MM.1S (cell line): ENCODE data around the gene SLC10A3.

Experiments used
- DNase-seq: peaks from one replicate; pipeline ENCODE4 v3.0.0-alpha.2; 2015
- H2AFZ ChIP-seq: fragments of 300-600 bp; sonication (generic); 2 replicates; pipeline ENCODE4 v1.6.0; 2016; ENCODE audit warnings: antibody characterized with exemption, low read length
- H3F3A ChIP-seq: fragments of 300-600 bp; sonication (generic); 2 replicates; pipeline ENCODE4 v1.6.1; 2016; ENCODE audit warnings: mild to moderate bottlenecking, antibody characterized with exemption, low read length, moderate library complexity, mixed read lengths; ENCODE audit not compliant: insufficient read depth
- H3K27ac ChIP-seq: fragments of 300-600 bp; sonication (generic); 2 replicates; pipeline ENCODE4 v1.5.1; 2016; ENCODE audit warnings: mild to moderate bottlenecking, low read length
- H3K27me3 ChIP-seq: fragments of 300-600 bp; sonication (generic); replicated peaks from 2 replicates; pipeline ENCODE4 v1.6.0; 2016; ENCODE audit warnings: low read length; ENCODE audit not compliant: insufficient read depth
- H3K36me3 ChIP-seq: fragments of 300-600 bp; sonication (generic); replicated peaks from 2 replicates; pipeline ENCODE4 v1.6.1; 2016; ENCODE audit warnings: mild to moderate bottlenecking, low read length, mixed read lengths; ENCODE audit not compliant: insufficient read depth
- H3K4me1 ChIP-seq: fragments of 300-600 bp; sonication (generic); 2 replicates; pipeline ENCODE4 v1.6.1; 2016; ENCODE audit warnings: low read length, mixed read lengths
- H3K4me2 ChIP-seq: fragments of 300-600 bp; sonication (generic); 2 replicates; pipeline ENCODE4 v1.6.0; 2016; ENCODE audit warnings: low read depth, low read length
- H3K4me3 ChIP-seq: fragments of 300-600 bp; sonication (generic); 2 replicates; pipeline ENCODE4 v1.5.1; 2016; ENCODE audit warnings: low read length, mixed read lengths
- H3K79me2 ChIP-seq: fragments of 300-600 bp; sonication (generic); 2 replicates; pipeline ENCODE4 v1.6.1; 2016; ENCODE audit warnings: mixed run types, low read length, mixed read lengths
- H3K9ac ChIP-seq: fragments of 300-600 bp; sonication (generic); 2 replicates; pipeline ENCODE4 v1.6.1; 2016; ENCODE audit warnings: low read length, mixed read lengths
- H3K9me2 ChIP-seq: fragments of 300-600 bp; sonication (generic); replicated peaks from 2 replicates; pipeline ENCODE4 v1.6.1; 2016; ENCODE audit warnings: mild to moderate bottlenecking, low read length, mixed read lengths; ENCODE audit not compliant: insufficient read depth
- H3K9me3 ChIP-seq: fragments of 300-600 bp; sonication (generic); replicated peaks from 2 replicates; pipeline ENCODE4 v1.6.1; 2016; ENCODE audit warnings: mild to moderate bottlenecking, low read length, mixed read lengths; ENCODE audit not compliant: insufficient read depth
- H4K20me1 ChIP-seq: fragments of 300-600 bp; sonication (generic); 2 replicates; pipeline ENCODE4 v1.6.1; 2016; ENCODE audit warnings: mild to moderate bottlenecking, low read length, moderate library complexity, mixed read lengths; ENCODE audit not compliant: insufficient read depth
- EZH2 ChIP-seq: fragments of 300-600 bp; sonication (generic); optimal IDR thresholded peaks from 2 replicates; pipeline ENCODE3; 2017; ENCODE audit warnings: low read depth, mild to moderate bottlenecking, antibody characterized with exemption, low read length, mixed read lengths
- EZH2phosphoT487 ChIP-seq: fragments of 300-600 bp; sonication (generic); IDR thresholded peaks from 2 replicates; pipeline ENCODE4 v1.6.1; 2018; ENCODE audit warnings: antibody characterized with exemption, low read length
- TF ChIP-seq, protein P1 (sequence below): fragments of 300-600 bp; sonication (generic); IDR thresholded peaks from 2 replicates; pipeline ENCODE4 v1.5.1; 2016; ENCODE audit warnings: antibody characterized with exemption, low read length, mixed read lengths

SLC10A3 gene, protein sequence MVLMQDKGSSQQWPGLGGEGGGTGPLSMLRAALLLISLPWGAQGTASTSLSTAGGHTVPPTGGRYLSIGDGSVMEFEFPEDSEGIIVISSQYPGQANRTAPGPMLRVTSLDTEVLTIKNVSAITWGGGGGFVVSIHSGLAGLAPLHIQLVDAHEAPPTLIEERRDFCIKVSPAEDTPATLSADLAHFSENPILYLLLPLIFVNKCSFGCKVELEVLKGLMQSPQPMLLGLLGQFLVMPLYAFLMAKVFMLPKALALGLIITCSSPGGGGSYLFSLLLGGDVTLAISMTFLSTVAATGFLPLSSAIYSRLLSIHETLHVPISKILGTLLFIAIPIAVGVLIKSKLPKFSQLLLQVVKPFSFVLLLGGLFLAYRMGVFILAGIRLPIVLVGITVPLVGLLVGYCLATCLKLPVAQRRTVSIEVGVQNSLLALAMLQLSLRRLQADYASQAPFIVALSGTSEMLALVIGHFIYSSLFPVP

DNA sequence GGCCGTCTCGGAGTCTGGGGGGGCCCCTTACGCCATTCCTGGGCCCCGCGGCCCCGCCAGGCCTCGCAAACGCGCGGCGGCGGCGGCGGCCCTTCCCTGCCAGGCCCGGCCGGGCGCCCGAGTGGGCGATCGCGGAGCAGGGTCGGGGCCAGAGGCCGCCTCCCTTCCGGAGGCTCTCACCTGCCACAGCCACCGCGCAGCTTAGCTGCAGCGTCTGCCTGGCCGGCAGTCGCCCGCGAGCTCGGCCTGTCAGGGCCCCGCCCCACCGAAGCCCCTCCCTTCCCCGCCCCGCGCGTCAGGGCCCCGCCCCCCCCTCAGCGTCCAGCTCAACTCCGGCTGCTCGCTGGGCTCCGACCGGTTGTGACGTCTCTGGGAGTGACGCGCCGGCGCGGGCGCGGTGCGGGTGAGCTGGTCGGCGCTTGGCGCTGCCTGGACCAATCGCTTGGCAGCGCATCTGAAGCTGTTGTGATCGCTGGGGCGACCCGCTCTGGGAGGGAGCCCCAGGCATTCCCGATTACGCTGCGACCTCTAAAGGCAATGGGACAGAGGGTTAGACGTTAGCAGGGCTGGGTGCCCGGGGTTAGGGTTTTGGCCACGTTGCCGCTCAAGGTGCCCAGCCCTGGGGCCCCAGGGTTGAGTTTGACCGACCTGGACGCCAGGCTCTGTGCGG lies at the start of gene SLC10A3:
Gene SLC10A3, minus strand, starts transcription at position 216 of the 670 bp plus-strand sequence. CDS start 1,689 bp downstream, outside the sequence.
- H3K79me2 ChIP-seq: peaks cover 20% of the 10 kb centered on the region
- H3K9me2 ChIP-seq: no peaks in the 10 kb centered on the region
- peak; percentile 93 for DNase-seq
- 0 out of 2 replicates have a peak, but pooled peaks cover 2% of the 10 kb centered on the region for H3K4me1 ChIP-seq
- TF ChIP-seq EZH2phosphoT487: no peak
- TF ChIP-seq, protein P1, sequence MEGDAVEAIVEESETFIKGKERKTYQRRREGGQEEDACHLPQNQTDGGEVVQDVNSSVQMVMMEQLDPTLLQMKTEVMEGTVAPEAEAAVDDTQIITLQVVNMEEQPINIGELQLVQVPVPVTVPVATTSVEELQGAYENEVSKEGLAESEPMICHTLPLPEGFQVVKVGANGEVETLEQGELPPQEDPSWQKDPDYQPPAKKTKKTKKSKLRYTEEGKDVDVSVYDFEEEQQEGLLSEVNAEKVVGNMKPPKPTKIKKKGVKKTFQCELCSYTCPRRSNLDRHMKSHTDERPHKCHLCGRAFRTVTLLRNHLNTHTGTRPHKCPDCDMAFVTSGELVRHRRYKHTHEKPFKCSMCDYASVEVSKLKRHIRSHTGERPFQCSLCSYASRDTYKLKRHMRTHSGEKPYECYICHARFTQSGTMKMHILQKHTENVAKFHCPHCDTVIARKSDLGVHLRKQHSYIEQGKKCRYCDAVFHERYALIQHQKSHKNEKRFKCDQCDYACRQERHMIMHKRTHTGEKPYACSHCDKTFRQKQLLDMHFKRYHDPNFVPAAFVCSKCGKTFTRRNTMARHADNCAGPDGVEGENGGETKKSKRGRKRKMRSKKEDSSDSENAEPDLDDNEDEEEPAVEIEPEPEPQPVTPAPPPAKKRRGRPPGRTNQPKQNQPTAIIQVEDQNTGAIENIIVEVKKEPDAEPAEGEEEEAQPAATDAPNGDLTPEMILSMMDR: peak; percentile 21; the same call in 1 of the 2 replicates
- TF ChIP-seq EZH2: no peak
- peak within 1 kb of the TSS; percentile 63; the same call in 1 of the 2 replicates for H2AFZ ChIP-seq
- H3F3A ChIP-seq: peaks cover 3% of the 10 kb centered on the region
- no peaks in the 10 kb centered on the region for H3K27me3 ChIP-seq
- peak within 1 kb of the TSS; percentile 95 for H3K27ac ChIP-seq
- no peaks in the 10 kb centered on the region for H3K36me3 ChIP-seq
- H3K4me2 ChIP-seq: peak within 1 kb of the TSS; percentile 91
- H3K9me3 ChIP-seq: no peaks in the 10 kb centered on the region
- H3K4me3 ChIP-seq: peak within 1 kb of the TSS; percentile 76
- H3K9ac ChIP-seq: peak within 1 kb of the TSS; percentile 81
- no peaks in the 10 kb centered on the region for H4K20me1 ChIP-seq

DNA sequence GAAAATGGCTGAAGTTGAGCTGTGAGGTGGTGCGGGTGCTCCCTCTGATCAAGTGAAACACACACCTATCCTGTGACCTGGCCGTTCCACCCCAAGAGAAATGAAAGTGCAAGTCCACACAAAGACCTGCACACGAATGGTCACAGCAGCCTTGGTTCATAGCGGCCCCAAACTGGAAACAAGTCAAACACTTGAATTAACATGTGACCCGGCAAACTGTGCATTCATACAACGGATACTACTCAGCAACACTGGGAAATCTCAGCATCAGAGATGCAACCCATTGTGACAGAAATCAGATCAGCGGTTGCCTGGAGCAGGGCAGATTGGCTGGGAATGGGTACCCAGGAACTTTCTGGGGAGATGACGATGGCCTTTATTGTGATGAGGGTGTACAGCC lies 48.6 kb upstream of the SLC10A3 start:
- Histone ChIP-seq H2AFZ (no peak overlapping the region), H3K4me1 (peaks cover 4% of the 10 kb centered on the region), H3K9me2 (no peaks in the 10 kb centered on the region), H3F3A (no peaks in the 10 kb centered on the region), H3K27ac (no peak overlapping the region), H4K20me1 (no peaks in the 10 kb centered on the region), H3K4me3 (no peak overlapping the region), H3K27me3 (no peaks in the 10 kb centered on the region), H3K36me3 (no peaks in the 10 kb centered on the region), H3K9me3 (no peaks in the 10 kb centered on the region), H3K9ac (no peak overlapping the region), H3K4me2 (no peak overlapping the region), H3K79me2 (no peaks in the 10 kb centered on the region)
- TF ChIP-seq, protein P1: no peak
- TF ChIP-seq EZH2phosphoT487 (no peak), EZH2 (no peak)
- no peak for DNase-seq

DNA sequence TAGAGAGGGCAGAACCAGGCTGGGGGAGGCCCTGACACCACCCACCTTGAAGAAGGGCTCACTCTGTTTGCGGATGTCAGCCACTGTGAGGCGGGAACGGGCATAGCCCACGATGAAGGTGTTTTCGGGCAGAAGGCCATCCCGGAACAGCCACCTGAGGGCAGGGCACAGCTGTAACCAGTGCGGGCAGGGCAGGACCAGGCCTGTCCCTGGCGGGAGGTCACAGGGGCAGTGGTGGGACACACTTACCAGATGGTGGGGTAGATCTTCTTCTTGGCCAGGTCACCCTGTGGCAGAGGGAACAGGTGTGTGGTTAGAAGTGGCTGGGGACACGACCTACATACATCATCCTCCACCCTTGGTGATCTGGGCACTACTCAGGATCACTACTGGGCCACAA lies 45.5 kb upstream of the SLC10A3 start:
- no peaks in the 10 kb centered on the region for H3K79me2 ChIP-seq
- H3K4me3 ChIP-seq: no peak overlapping the region
- no peaks in the 10 kb centered on the region for H3K27me3 ChIP-seq
- H2AFZ ChIP-seq: no peak overlapping the region
- H3K4me1 ChIP-seq: peaks cover 4% of the 10 kb centered on the region
- H3K4me2 ChIP-seq: no peak overlapping the region
- H3K27ac ChIP-seq: no peak overlapping the region
- H3K9me2 ChIP-seq: no peaks in the 10 kb centered on the region
- H4K20me1 ChIP-seq: no peaks in the 10 kb centered on the region
- TF ChIP-seq, protein P1: no peak
- TF ChIP-seq EZH2 (no peak), EZH2phosphoT487 (no peak)
- H3F3A ChIP-seq: no peaks in the 10 kb centered on the region
- H3K9ac ChIP-seq: no peak overlapping the region
- no peaks in the 10 kb centered on the region for H3K9me3 ChIP-seq
- no peak for DNase-seq
- H3K36me3 ChIP-seq: no peaks in the 10 kb centered on the region
